NCI-H82 (cell line): Measurements from ENCODE around the gene BACE2.
"Not testable (repeated sequence)": the region's sequence is repeated elsewhere in the genome, so short reads cannot be mapped to it uniquely, and the experiment has no call there.

Experiments used
- DNase-seq: peaks from one replicate; lab custom pipeline; 2025; lab: John Stamatoyannopoulos, UW

BACE2 gene

DNA sequence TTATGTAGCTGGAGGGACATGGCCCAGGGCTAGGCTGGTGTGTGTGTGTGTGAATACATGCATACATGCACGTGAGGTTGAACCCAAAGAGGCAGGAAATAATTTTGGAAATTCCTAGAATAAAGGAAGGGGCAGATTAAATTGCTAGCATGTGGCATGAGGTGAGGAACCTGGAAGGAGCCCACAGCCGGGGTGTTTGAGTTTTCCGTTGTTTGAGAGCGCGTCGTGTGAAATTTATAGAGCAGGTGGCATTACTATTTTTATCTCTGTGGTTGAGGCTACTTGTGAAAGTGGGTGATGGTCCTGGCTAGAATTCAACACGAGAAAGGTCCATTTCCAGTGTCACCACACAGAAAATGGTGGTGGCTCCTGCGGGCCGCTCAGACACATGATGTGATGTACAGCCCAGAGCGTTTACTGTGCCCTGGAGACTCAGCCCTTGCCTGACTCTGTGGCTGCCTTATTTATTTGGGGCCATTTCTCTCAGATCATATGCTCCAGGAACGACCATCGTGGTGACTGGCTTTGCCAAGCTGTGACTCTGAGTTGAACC is 48.0 kb downstream of the BACE2 start:
- DNase-seq: no peak

DNA sequence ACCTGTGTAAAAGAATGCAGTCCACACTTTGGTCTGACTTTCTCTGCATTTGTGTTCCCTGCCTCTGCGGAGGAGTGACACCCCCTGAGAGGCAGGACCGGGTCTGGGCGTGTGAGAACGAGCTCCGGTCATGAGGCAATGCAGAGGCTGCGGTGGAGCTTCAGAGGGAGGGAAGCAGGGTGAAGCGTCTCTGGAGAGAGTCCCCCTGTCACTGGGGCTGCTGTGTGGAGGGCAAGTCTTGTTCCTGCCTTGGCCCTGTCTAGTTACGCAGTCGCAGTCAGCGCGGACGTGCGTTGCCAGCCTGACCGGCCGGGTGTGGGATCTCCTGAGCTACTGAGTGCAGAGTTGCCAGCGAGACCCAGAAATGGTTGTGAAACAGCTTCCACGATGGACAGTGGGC is 48.5 kb downstream of the BACE2 start:
- no peak for DNase-seq

DNA sequence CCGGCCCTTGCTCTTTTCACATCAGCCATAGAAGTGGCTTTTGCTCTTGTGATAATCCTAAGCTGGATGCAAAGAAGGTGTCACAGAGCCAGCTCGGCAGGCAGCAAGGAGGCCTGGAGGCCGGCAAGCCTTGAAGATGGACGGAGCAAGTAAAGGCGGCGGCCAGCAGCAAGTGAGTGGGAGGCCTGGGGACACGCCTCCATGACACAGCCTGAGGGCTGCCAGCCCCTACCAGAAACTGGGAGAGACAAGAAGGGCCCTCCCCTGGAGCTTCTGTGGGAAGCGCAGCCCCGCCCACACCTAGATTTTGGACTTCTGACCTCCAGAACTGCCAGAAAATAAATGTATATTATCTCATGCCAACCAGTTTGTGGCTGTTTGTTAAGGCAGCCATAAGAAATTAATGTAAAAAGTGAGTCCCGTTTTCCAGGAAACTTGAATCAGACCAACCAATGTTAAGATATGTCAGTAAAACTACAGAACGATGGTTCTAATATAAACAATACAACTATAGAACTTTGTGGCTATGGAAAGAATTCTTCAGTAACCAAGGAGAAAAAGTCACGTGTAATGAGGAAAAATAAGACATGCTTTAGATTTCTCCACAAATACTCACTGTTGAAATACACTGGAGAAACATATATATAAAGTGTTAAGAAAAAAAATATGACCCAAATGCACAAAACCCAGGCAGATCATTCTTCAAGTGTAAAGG is 49.9 kb downstream of the BACE2 start:
- DNase-seq: no peak

DNA sequence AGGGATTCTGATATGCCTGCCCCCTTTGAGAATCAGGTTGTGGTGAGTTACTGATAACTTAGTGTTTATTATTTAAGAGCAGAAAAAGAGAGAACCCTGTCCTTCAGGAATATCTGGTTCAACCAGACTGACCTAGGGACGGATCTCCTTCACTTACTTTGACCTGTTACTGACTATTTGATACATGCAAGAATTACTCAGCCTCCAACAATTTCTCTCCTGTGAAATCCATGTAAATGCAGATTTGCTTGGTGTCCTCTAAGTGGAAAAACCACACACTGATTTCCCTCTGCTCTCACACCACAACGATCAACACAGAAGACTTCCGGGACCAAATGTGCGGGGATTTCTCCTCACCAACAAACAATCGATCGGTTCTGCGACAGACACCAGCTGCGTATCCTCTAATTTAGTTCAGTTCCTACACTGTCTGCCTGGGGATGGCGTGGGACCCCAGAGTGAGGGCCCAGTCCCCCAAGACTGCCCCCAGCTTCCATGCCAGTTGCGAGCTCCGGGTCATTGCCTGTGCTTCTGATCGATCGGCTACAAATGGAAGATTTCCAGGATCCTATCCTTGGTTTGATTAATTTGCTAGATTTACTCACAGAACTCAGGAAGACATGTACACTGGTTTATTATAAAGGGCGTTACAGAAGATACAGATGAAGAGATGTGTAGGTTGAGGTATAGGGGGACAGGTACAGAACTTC is 51.7 kb downstream of the BACE2 start:
- no peak for DNase-seq

DNA sequence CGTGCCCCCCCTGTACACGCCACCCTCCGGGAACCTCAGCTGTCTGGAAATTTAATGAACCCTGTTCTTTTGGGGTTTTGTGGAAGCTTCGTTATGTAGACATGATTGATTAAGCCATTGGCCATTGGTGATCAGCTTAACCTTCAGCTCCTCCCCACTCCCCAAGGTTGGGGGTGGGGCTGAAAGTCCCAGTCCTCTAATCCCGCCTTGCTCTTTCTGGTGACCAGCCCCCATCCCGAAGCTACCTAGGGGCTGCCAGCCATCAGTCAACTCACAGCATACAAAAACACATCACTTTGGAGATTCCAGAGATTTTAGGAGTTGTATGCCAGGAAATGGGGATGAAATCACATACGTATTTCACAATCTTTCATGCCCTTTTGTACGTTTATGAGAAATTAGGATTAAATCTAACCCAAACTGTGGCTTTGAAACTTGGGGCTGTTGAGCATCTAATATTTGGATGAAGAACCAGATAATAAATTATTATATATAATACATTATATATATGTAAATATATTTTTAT is 52.3 kb downstream of the BACE2 start:
- DNase-seq: no peak

DNA sequence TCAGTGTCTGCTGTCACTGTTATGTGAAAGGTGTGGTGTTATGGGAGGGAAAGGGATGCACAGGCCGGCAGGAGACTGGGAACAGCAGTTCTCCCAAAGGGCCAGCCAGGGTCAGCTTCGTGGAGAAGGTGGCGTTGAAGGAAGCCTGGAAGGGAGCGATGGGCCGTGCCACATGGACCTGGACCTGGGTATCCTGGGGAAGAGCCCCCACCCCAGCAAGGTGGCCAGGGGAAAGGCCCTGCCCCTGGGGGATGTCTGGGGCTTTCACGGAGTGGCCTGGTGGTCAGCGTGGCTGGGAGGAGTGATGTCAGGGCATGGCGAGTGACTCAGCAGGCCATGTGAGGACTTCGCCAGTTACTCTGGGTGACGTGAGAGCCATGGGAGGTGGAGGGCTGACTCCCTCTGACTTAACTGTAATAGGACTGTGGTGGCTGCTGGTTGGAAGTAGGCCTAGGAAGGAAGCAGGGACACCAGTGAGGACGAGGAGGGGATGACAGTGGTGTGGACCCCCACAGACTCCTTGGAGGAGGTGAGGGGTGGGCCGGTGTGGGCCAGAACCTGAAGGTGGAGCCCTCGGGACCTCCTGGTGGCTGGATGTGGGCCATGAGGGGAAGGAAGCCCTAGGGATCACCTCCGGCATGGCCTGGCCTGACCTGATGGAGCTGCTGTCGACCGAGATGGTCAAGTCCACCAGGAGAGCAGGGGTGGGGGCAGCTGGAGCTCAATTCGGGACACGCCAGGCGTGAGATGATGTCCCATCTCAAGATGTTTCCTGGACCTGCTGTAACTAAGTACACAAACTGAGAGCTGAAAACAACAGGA is 54.5 kb downstream of the BACE2 start:
- no peak for DNase-seq

DNA sequence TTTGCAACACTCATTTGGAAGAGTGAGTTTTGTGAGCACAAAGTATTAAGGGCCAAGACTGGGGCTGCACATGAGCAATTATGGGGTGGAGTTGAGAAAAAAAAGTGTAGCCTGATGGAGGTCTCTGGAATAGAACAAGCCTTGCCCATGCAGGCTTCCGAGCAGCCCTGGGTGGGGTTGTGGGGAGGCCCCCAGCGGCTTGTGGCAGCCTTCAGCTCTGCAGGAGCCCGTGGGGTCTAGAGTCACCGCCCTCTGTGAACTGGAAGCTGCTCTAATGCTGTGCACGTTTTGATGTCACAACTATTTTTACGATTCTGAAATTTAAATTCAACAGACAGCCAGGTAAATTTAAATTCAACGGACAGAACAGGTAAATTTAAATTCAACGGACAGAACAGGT is 58.9 kb downstream of the BACE2 start:
- DNase-seq: no peak

DNA sequence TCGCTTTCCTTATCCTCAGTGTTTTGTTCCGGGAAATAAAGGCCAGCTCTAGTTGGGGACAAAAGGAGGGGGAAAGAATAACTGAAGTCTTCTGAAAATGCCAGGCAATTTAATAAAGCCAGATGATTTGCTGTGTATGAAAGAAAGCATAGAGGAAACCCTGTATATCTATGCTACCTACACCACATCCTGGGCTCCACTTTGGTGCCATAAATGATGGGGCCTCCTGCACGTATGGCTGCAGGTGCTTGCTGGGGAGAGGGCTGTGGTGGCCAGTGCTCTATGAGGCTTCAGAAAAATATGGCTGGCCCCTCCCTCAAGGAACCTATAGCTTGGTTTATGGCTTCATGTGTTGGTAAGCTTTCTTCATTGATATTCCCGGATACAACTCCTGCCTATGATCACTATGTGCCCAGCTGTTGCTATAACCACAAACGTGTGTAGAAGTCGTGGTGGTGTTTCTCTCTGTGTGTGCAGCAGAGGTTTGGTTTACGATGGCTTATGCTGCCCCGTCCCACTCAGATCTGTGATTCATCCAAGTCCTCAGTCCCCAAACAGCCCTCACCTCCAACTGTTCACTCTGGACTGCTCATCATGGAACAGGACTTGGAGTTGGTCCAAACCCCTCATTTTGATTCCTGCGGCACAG is 59.5 kb downstream of the BACE2 start:
- DNase-seq: no peak

DNA sequence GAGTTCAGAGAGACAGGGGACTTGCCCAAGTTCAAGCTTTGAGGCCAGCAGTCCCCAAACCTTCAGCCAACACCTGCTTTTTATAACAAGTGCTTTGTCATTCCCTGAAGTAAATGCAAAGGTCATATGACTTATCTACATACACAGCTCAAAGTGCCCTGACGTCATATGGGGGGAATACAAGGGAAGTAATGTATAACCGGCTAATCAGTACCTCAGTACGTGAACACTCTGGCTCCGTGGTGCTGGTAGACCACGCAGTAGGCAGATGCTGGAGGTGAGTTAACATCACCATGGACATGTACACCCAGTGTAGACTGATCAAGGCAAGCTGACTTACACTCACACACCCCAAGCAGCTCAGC is 60.0 kb downstream of the BACE2 start:
- no peak for DNase-seq

DNA sequence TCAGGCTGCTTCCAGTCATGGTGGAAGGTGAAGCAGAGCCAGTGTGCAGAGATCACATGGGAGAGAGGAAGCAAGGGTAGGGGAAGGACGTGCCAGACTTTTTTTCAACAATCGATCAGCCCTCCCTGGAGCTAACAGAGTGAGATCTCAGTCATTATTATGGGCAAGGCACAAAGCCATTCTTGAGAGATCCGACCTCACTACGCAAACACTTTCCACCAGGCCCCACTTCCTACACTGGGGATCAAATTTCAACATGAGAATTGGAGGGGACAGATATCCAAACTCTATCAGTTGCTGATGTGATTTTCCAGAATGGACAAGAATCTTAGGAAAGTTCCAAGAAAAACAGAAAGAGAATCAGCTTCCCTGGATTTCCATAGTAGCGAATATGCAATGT is 60.5 kb downstream of the BACE2 start:
- DNase-seq: no peak

DNA sequence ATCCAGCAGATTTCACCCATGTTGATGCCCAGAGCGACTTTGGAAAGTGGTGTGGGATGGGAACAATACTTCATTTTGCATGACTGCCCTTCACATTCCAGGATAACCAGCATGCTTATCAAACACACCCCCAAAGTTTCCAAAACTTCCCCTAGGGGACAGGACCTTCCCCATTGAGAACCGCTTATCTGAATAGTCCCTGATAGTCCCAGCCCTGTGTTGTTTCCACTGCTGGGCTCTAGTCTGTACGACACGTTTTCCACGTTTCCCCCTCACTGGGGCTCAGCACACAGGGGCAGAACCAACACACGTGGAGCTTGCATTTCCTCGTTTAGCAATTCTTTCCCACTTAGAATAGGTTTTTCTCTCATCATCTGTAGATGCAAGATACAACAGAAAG is 61.0 kb downstream of the BACE2 start:
- DNase-seq: no peak

DNA sequence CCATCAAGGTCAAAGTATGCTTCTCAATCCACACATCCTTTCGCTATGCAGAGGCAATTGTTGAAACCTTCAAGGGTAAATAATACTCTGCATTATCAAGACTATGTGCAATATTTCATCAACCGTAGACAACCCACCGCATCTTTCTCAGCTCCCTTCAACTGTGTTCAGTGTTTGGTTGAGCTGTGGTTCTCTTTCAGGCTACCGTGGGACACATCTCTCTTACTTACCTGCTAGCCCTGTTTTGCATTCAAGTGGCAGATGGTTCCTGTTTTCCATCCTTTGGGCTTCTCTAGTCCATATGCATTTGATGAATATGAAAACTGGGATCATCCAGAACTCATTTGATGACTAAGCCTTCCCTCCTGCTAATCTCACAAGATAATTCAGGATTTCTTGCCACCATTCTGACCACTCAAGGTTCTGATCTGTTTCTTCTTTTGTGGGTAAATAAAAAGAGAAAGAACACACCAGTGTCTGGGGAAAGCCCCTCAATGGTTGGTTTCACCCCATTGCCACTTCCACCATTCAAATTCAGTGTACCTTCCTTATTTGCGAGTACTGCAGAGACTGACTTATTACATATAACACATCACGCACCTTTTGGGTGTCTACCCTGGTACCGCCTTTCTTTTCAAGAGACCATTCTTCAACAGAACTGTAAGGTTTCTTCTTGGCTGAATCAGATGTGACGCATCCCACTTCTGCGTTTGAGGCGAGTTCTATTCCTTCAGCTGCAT is 61.7 kb downstream of the BACE2 start:
- no peak for DNase-seq

DNA sequence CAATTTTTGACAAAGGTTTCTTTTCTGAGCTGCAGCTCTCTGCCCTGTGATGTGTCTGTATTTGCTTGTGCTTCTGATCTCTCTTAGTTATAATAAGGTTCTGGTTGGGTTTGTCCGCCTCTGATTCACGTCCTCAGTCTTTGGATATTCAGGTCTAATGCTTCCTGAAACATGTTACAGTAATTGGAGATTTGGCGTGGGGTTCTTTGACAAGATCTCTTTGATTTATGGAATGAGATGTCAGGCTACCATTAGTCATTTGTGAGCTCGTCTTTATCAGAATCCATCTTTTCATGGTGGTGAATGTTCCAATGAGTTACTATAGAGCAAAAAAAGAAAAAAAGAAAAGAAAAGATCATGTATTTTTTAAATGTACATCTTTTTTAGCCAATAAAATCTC is 62.5 kb downstream of the BACE2 start:
- DNase-seq: no peak

DNA sequence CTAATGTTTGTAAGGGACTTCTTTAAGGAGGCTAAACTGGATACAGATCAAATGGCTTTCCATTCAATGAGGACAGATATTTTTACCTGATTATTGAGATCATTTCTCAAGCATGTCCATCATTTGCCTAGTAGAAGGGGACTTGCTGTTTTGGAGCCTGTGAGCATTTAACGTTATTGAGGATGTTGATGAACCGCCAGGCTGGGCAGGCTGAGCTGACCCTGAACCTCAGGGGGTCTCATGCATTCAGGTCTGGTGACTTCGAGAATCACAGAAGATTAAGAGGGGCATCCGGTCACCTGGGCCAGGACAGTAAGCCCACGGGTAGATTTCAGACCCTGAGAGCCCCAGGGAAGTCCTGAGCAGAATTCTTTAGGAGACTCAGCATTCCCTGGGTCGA is 63.1 kb downstream of the BACE2 start:
- no peak for DNase-seq

DNA sequence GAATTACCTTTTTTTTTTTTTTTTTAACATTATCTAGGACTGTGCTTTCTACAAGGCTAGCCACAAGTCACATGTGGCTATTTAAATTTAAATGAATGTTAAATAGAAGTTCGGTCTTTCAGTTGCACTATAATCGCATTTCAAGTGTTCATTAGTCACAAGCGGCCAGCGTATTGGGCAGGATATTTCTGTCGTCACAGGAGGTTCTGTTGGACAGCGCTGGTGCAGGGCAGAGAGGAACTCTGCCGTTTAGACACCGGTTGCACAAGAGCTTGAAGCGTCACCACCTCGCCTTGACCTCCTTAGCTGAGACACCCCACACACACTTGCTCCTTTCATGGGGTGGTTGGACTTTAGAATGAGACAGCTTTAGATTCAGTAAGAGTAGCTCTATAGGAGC is 64.1 kb downstream of the BACE2 start:
- no peak for DNase-seq

DNA sequence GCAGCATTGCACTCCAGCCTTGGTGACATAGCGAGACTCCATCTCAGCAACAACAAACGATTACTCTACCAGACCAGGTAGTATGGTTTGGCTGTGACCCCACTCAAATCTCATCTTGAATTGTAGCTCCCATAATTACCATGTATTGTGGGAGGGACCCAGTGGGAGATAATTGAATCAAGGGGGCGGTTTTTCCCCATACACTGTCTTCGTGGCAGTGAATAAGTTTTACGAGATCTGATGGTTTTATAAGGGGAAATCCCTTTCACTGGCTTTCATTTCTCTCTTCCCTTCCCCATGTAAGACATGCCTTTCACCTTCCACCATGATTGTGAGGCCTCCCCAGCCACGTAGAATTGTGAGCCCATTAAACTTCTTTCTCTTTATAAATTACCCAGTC is 66.0 kb downstream of the BACE2 start:
- no peak for DNase-seq

DNA sequence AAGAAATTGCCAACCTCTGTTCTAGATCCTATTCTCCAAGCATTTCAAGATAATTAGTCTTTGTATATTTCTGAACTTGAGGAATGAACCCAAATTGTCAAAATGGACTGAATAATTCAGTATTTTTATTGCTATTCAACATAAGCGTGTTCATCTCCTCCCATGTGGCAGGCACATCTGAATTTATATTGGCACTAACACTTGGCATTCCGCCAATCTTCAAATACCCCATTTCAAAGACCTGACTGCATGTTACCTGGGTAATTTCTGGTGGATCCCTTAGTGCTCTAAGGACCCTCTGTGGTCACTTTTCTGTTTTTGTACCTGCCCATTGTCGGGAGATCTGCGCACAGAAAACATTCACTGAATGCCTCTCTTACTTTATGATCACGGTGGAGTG is 66.6 kb downstream of the BACE2 start:
- no peak for DNase-seq

DNA sequence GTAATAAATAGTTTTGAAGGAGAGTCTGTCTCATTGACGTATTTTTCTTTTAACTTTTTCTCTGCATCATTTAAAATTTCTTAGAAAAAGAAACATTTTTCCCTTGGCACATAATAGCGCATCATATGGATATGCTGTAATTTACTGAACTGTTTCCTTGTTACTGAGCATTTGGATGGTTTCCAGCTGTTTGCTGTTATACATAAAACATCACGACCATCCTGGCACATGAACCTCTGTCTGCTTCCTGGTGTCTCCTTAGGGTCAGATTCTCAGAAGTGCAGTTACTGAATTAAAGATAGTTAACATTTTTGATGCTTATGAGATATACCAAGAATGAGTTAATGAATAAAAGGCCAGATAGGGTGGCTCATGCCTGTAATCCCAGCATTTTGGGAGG is 67.2 kb downstream of the BACE2 start:
- DNase-seq: no peak

DNA sequence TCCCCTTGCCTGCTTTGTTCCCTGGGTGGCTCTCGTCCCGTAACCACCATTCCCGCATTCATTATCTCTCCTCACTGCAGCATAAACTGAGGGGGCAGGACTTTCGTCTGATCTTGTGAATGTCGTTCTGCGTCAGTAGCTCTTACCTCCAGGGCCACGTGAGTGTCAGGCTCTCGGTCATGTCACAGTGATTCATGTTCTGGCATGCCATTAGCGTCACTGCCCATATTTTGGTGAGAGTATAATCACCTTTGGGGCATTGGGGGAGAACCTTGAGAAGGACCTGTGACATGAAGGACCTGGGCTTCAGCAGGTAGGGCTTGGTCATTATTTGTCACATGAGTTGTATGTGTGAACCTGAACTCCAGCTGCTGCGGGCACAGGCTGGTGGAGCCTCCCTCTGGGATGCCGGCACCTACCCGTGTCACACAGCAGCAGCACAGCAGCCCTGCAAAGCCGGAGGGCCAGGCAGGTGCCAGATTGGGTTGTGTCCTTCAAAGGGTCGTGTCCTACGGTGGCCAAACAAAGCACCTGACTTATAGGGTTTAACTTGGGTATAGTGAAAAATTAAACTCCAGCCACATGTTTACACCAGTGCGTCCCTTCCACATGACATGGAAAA is 68.5 kb downstream of the BACE2 start:
- no peak for DNase-seq

DNA sequence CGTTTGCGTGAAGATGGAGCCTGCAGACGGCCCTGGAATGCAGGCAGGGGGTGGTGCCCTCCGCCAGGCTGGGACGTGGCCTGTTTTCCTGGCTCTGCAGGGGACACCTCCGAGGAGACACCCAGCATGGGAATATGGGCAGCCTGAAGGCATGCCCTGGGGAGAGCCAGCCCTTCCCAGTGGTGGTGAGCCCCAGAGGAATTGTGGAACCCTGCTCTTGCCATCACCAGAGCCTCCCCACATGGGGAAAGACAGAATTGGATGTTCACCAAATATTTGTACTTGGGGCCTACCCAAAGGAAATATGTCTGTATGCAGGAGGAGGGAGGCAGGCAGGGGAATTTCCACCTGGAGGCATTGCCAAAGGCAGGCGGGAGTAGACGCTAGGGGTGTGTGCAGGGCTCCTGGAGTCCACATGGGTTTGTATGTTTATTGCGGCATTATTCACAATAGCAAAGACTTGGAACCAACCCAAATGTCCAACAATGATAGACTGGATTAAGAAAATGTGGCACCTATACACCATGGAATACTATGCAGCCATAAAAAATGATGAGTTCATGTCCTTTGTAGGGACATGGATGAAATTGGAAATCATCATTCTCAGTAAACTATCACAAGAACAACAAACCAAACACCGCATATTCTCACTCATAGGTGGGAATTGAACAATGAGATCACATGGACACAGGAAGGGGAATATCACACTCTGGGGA is 70.3 kb downstream of the BACE2 start:
- DNase-seq: not testable (repeated sequence)
